ENCODE measurements around the gene CACNB1.

DNA sequence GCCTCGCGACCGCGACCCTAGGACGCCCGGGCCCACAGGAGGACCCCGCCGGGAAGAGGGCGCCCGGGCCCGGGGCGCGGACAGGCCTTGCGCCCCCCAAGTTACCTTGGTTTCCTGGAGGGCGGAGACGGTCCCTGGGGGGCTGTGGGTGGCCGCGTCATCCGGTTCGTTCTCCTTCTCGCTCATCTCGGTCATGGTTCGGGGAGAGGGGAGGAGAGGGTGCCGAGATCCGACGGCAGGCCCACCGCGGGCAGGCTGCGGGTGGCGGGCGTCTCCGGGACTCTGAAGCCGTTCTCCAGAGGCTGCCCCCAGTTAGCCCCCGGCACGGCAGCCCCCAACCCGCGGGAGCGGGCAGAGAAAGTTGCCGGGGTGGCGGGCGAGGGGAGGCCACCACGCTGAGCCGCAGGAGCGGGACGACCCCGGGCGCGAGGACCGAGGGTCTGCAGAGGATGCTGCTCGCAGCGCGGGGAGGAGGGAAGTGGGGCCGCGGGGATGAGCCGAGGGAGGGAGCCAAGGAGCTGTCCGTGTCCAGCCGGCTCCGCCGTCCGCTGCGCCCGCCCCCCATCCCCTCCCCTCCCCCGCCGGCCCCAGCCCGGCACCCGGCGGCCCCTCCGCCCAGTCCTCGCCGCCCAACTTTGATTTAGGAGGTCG is 28.0 kb upstream of the CACNB1 start, which contains the start of gene STAC2:
- no peak for TF ChIP-seq EP300 (IDR thresholded peaks at IDR 0.05; ENCODE audit: borderline replicate concordance)
- no peak for TF ChIP-seq TEAD4 (IDR thresholded peaks at IDR 0.05)
- no peak for TF ChIP-seq TCF12 (IDR thresholded peaks at IDR 0.05; ENCODE audit: low read depth)
